Astrocyte (in vitro differentiated cells and primary cell): ENCODE results near the gene THG1L. TPM values are rescaled to one million over a fixed set of nuclear protein-coding genes. Genes with fewer than 3 reads are reported as not detected.

Experiments used
- DNase-seq: peaks from one replicate; pipeline ENCODE4 v3.0.0-alpha.2; 2010; ENCODE audit warnings: low read depth
- FAIRE-seq: peaks from 2 replicates; lab custom pipeline; 2011; peaks lifted over from hg19 to GRCh38; lab: Jason Lieb, UNC
- H2AFZ ChIP-seq: 2 replicates; pipeline ENCODE4 v1.6.0; 2012; ENCODE audit warnings: low read depth, low read length, inconsistent platforms
- H3K27ac ChIP-seq: 2 replicates; pipeline ENCODE4 v1.5.1; 2011; ENCODE audit warnings: low read depth, low read length, inconsistent platforms
- H3K27me3 ChIP-seq: 2 replicates; pipeline ENCODE4 v1.6.0; 2011; ENCODE audit warnings: low read length, inconsistent platforms; ENCODE audit not compliant: insufficient read depth
- H3K36me3 ChIP-seq: 2 replicates; pipeline ENCODE4 v1.5.1; 2011; ENCODE audit warnings: low read length, inconsistent platforms; ENCODE audit not compliant: insufficient read depth
- H3K4me1 ChIP-seq: 2 replicates; pipeline ENCODE4 v1.5.1; 2011; ENCODE audit warnings: low read length, inconsistent platforms; ENCODE audit not compliant: insufficient read depth
- H3K4me2 ChIP-seq: 2 replicates; pipeline ENCODE4 v1.6.0; 2012; ENCODE audit warnings: low read length, inconsistent platforms
- H3K4me3 ChIP-seq: 2 replicates; pipeline ENCODE4 v1.5.1; 2011; ENCODE audit warnings: low read depth, mild to moderate bottlenecking, low read length, inconsistent platforms; ENCODE audit not compliant: insufficient read depth
- H3K79me2 ChIP-seq: 2 replicates; pipeline ENCODE4 v1.6.0; 2012; ENCODE audit warnings: mild to moderate bottlenecking, low read length, inconsistent platforms; ENCODE audit not compliant: insufficient read depth
- H3K9ac ChIP-seq: 2 replicates; pipeline ENCODE4 v1.6.0; 2012; ENCODE audit warnings: mild to moderate bottlenecking, low read length, inconsistent platforms
- H3K9me3 ChIP-seq: 2 replicates; pipeline ENCODE4 v1.5.1; 2012; ENCODE audit warnings: low read depth, mild to moderate bottlenecking, low read length, inconsistent platforms; ENCODE audit not compliant: insufficient read depth
- H4K20me1 ChIP-seq: 2 replicates; pipeline ENCODE4 v1.6.0; 2012; ENCODE audit warnings: low read length, inconsistent platforms; ENCODE audit not compliant: insufficient read depth
- H3K27ac Mint-ChIP-seq: one replicate; pipeline ENCODE4 v1.8.0; 2021; ENCODE audit warnings: mild to moderate bottlenecking, mixed read lengths; ENCODE audit not compliant: unreplicated experiment
- H3K27me3 Mint-ChIP-seq: one replicate; pipeline ENCODE4 v1.8.0; 2021; ENCODE audit warnings: low read depth, mixed read lengths; ENCODE audit not compliant: unreplicated experiment
- H3K36me3 Mint-ChIP-seq: one replicate; pipeline ENCODE4 v1.8.0; 2021; ENCODE audit warnings: low read depth, mixed read lengths; ENCODE audit not compliant: unreplicated experiment
- H3K4me1 Mint-ChIP-seq: one replicate; pipeline ENCODE4 v1.8.0; 2021; ENCODE audit warnings: low read depth, mixed read lengths; ENCODE audit not compliant: unreplicated experiment
- H3K4me3 Mint-ChIP-seq: one replicate; pipeline ENCODE4 v1.8.0; 2021; ENCODE audit warnings: mild to moderate bottlenecking, moderate library complexity, mixed read lengths; ENCODE audit not compliant: unreplicated experiment
- H3K9me3 Mint-ChIP-seq: one replicate; pipeline ENCODE4 v1.8.0; 2021; ENCODE audit warnings: mild to moderate bottlenecking, mixed read lengths; ENCODE audit not compliant: unreplicated experiment
- EZH2 ChIP-seq: IDR thresholded peaks from 2 replicates; pipeline ENCODE4 v1.6.1; 2012; ENCODE audit warnings: mild to moderate bottlenecking, low read length, inconsistent platforms; ENCODE audit not compliant: insufficient read depth
- total RNA-seq: library from RNA; stranded (reverse); gene quantifications from 2 replicates; pipeline ENCODE4 v1.2.1, GENCODE V29; 2021
- TF ChIP-seq, protein P1 (sequence below): IDR thresholded peaks from 2 replicates; pipeline ENCODE4 v1.5.1; 2011; ENCODE audit warnings: low read depth, mild to moderate bottlenecking, inconsistent platforms, low read length, moderate library complexity; ENCODE audit not compliant: insufficient read depth

Gene THG1L
- total RNA-seq, 1 donor from 2014 or later = 9.7 TPM

DNA sequence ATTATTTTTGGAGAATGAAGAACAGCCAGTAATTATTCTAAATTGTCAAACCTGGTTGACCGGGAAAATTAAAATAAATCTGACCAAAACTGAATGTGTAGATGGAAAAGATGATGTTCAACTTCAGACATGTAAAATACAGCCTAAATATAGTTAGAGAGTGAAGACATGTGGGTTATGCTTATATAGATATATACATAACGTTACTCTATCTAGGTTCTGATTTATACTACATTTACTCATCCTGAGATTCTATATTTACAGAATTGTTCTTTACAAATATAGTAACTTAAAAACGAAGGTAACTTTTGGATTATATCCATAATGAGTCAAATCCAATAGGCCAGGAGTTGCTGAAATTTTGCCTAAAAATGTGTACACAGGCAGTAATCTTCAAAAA lies 20.8 kb upstream of the THG1L start:
- Histone ChIP-seq H3K9ac (peak overlapping the region; percentile 37), H3K9me3 (no peaks in the 10 kb centered on the region), H3K27ac (peak overlapping the region; percentile 61), H3K4me1 (peaks cover 20% of the 10 kb centered on the region), H2AFZ (no peak overlapping the region), H3K4me3 (no peak overlapping the region), H3K36me3 (no peaks in the 10 kb centered on the region), H3K4me2 (peak overlapping the region; percentile 67), H3K27me3 (no peaks in the 10 kb centered on the region), H4K20me1 (no peaks in the 10 kb centered on the region), H3K79me2 (no peaks in the 10 kb centered on the region)
- Mint-ChIP-seq H3K36me3 (no peaks in the 10 kb centered on the region), H3K27ac (peak overlapping the region; percentile 69), H3K27me3 (no peaks in the 10 kb centered on the region), H3K4me3 (no peak overlapping the region), H3K9me3 (no peaks in the 10 kb centered on the region), H3K4me1 (peaks cover 20% of the 10 kb centered on the region)
- no peak for TF ChIP-seq EZH2
- TF ChIP-seq, protein P1, sequence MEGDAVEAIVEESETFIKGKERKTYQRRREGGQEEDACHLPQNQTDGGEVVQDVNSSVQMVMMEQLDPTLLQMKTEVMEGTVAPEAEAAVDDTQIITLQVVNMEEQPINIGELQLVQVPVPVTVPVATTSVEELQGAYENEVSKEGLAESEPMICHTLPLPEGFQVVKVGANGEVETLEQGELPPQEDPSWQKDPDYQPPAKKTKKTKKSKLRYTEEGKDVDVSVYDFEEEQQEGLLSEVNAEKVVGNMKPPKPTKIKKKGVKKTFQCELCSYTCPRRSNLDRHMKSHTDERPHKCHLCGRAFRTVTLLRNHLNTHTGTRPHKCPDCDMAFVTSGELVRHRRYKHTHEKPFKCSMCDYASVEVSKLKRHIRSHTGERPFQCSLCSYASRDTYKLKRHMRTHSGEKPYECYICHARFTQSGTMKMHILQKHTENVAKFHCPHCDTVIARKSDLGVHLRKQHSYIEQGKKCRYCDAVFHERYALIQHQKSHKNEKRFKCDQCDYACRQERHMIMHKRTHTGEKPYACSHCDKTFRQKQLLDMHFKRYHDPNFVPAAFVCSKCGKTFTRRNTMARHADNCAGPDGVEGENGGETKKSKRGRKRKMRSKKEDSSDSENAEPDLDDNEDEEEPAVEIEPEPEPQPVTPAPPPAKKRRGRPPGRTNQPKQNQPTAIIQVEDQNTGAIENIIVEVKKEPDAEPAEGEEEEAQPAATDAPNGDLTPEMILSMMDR = no peak
- FAIRE-seq (no peak), DNase-seq (no peak)

DNA sequence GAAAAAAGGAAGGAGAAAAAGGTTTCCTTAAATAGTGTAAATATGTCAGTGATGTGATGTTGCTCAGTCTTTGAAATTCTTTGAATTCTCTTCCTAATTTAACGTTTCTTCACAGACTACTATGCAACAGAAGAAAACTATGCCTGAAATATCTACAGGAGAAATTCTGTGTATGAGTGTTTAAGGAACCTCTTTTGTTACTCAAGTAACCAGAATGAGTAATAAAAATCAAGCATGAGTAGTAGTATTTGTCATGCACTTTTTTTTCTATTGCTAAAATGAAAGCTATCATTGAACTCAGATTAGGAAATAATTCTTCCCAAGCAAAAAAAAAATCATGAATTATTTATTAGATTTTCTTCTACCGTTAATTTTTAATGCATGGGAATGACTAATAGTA lies 20.3 kb upstream of the THG1L start:
- Mint-ChIP-seq H3K36me3 (no peaks in the 10 kb centered on the region), H3K27ac (peak overlapping the region; percentile 69), H3K27me3 (no peaks in the 10 kb centered on the region), H3K4me3 (no peak overlapping the region), H3K4me1 (peaks cover 20% of the 10 kb centered on the region), H3K9me3 (no peaks in the 10 kb centered on the region)
- Histone ChIP-seq H3K36me3 (no peaks in the 10 kb centered on the region), H3K4me3 (no peak overlapping the region), H3K27ac (peak overlapping the region; percentile 67), H3K79me2 (no peaks in the 10 kb centered on the region), H4K20me1 (no peaks in the 10 kb centered on the region), H3K9ac (peak overlapping the region; percentile 37), H3K4me1 (peaks cover 20% of the 10 kb centered on the region), H3K9me3 (no peaks in the 10 kb centered on the region), H3K4me2 (peak overlapping the region; percentile 67), H3K27me3 (no peaks in the 10 kb centered on the region), H2AFZ (no peak overlapping the region)
- DNase-seq (peak; percentile 84), FAIRE-seq (peak; percentile 94)
- TF ChIP-seq EZH2 = no peak
- TF ChIP-seq, protein P1 = no peak

DNA sequence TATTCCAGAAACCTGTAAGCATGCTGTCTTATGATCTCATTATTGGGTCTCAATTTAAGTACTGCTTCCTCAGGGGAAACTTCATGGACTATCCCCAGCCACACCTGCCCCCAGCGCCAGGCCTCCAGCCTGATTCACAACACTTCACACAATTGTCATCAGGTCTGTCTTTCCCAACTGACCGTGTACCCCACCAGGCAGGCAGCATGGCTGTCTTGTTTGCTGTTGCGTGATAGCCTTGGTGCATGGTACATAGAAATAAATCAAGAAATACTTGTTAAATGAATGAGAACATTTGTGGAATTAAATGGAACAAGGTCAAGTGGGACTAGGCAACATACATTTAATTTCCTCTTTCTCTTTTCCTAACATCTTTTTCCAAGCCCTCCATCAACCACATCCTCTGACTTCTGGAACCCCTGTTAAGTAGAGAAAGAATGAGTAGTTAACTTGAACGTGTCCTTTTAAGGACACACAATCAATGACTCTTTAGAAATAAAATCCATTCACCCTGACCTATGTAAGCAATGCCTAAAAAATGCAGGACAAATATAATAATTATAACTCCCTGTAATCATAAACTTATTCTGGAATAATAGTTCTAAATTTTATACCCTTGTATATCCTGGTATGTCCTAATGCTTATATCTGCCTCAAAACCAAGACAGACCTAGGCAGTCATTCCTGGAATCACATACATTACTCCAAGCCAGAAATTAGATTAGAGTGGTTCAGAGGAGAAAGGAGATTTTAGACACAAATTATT lies 17.2 kb upstream of the THG1L start:
- peak; percentile 38 for DNase-seq
- no peak overlapping the region for H2AFZ ChIP-seq
- Mint-ChIP-seq H3K36me3 (no peaks in the 10 kb centered on the region), H3K27me3 (no peaks in the 10 kb centered on the region), H3K4me1 (peaks cover 24% of the 10 kb centered on the region), H3K9me3 (no peaks in the 10 kb centered on the region), H3K4me3 (no peak overlapping the region), H3K27ac (peak overlapping the region; percentile 2)
- H3K9me3 ChIP-seq = no peaks in the 10 kb centered on the region
- TF ChIP-seq, protein P1 = no peak
- TF ChIP-seq EZH2 = no peak
- H3K4me1 ChIP-seq = peaks cover 30% of the 10 kb centered on the region
- H4K20me1 ChIP-seq = no peaks in the 10 kb centered on the region
- H3K4me3 ChIP-seq = no peak overlapping the region
- peak overlapping the region; percentile 24 for H3K27ac ChIP-seq
- H3K27me3 ChIP-seq = no peaks in the 10 kb centered on the region
- H3K9ac ChIP-seq = no peak overlapping the region
- peak overlapping the region; percentile 36 for H3K4me2 ChIP-seq
- no peaks in the 10 kb centered on the region for H3K79me2 ChIP-seq
- no peaks in the 10 kb centered on the region for H3K36me3 ChIP-seq
- FAIRE-seq = no peak
